Measurements from ENCODE around the gene DAD1. TPM values are rescaled to one million over a fixed set of nuclear protein-coding genes. Genes with fewer than 3 reads are reported as not detected.

The DAD1 gene
- total RNA-seq, 1 donor from 2014 or later: 186 TPM

GRCh38 chr14:22526218-22526617 lies 62.8 kb downstream of the DAD1 start:
- Histone ChIP-seq H3K36me3 (no peaks in the 10 kb centered on the region), H3K27me3 (no peaks in the 10 kb centered on the region), H3K27ac (no peak overlapping the region), H3K4me1 (peaks cover 0 to 12% of the 10 kb centered on the region in 2 donors), H3K4me3 (no peak overlapping the region), H3K9me3 (no peaks in the 10 kb centered on the region)
- no peak for DNase-seq (ENCODE audit: low spot score in 2 of 2)
- intact Hi-C loops (cut with DNase I): no loop called here
- no peak for TF ChIP-seq CTCF (IDR thresholded peaks at IDR 0.05)

GRCh38 chr14:22524784-22525161 lies 64.3 kb downstream of the DAD1 start:
- no peaks in the 10 kb centered on the region for H3K9me3 ChIP-seq
- no peaks in the 10 kb centered on the region for H3K27me3 ChIP-seq
- DNase-seq (ENCODE audit: low spot score in 2 of 2): no peak
- peaks cover 0 to 12% of the 10 kb centered on the region in 2 donors for H3K4me1 ChIP-seq
- no peak overlapping the region for H3K4me3 ChIP-seq
- TF ChIP-seq CTCF (IDR thresholded peaks at IDR 0.05): no peak
- no peak overlapping the region for H3K27ac ChIP-seq
- intact Hi-C loops (cut with DNase I): no loop called here
- no peaks in the 10 kb centered on the region for H3K36me3 ChIP-seq

GRCh38 chr14:22524115-22524783 lies 64.8 kb downstream of the DAD1 start:
- intact Hi-C loops (cut with DNase I): no loop called here
- Histone ChIP-seq H3K27me3 (no peaks in the 10 kb centered on the region), H3K36me3 (no peaks in the 10 kb centered on the region), H3K9me3 (no peaks in the 10 kb centered on the region), H3K4me1 (peaks cover 0 to 12% of the 10 kb centered on the region in 2 donors), H3K4me3 (no peak overlapping the region), H3K27ac (no peak overlapping the region)
- TF ChIP-seq CTCF (IDR thresholded peaks at IDR 0.05): no peak
- peak in 1 of 2 donors; percentile 55 for DNase-seq (ENCODE audit: low spot score in 2 of 2)

GRCh38 chr14:22523283-22523682 lies 65.7 kb downstream of the DAD1 start:
- no peak for TF ChIP-seq CTCF (IDR thresholded peaks at IDR 0.05)

GRCh38 chr14:22522466-22522957 lies 66.5 kb downstream of the DAD1 start:
- Histone ChIP-seq H3K36me3 (no peaks in the 10 kb centered on the region), H3K9me3 (no peaks in the 10 kb centered on the region), H3K4me3 (no peak overlapping the region), H3K27ac (peak overlapping the region; percentile 17 to 34), H3K27me3 (no peaks in the 10 kb centered on the region), H3K4me1 (peaks cover 0 to 12% of the 10 kb centered on the region in 2 donors)
- TF ChIP-seq CTCF (IDR thresholded peaks at IDR 0.05): no peak
- DNase-seq (ENCODE audit: low spot score in 2 of 2): no peak
- intact Hi-C loops (cut with DNase I): no loop called here

More at GRCh38 chr14:22523283-22523682, 65.7 kb downstream of the DAD1 start:
- Histone ChIP-seq H3K27me3 (no peaks in the 10 kb centered on the region), H3K4me1 (peaks cover 0 to 12% of the 10 kb centered on the region in 2 donors), H3K36me3 (no peaks in the 10 kb centered on the region), H3K4me3 (no peak overlapping the region), H3K27ac (peak overlapping the region in 1 of 2 donors; percentile 22), H3K9me3 (no peaks in the 10 kb centered on the region)
- DNase-seq (ENCODE audit: low spot score in 2 of 2): no peak
- intact Hi-C loops (cut with DNase I): no loop called here

Measured in ascending aorta (tissue), 2 donors.